IPS DF 4.7 (cell line): ENCODE data around the gene ACADS.
"Not testable (repeated sequence)": the region's sequence is repeated elsewhere in the genome, so short reads cannot be mapped to it uniquely, and the experiment has no call there.

ENCODE experiments used
- DNase-seq: peaks from one replicate; pipeline ENCODE4 v3.0.0-alpha.2; 2013; ENCODE audit warnings: low spot score; ENCODE audit errors: extremely low read depth

The ACADS gene

DNA sequence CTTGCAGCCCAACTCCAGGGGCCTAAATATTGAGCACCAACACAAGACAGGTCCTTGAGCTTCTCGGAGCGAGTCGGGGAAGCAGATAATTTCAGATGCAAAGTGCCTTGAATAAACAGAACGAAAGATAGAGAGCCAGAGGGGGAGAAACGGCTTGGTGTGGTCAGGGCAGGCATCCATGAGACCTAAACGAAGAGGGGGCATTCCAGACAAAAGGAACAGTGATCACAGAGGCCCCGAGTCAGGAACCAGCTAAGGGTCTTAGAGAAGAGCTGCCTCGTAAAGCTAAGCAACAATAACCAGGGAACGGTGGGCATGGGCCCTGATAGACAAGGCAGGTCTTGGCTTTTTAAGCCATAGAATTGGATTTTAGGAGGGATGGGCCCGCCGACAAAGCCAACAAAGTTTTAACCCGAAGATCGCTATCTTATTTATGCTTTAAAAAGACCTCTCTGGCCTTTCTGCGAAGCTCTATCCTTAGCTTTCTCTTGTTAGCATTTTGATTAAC lies 421 bp upstream of the ACADS start:
- no peak for DNase-seq

- DNase-seq, result no peak
Measured at GRCh38 chr12:120726510-120726793, 826 bp downstream of the ACADS start.

GRCh38 chr12:120726961-120727360 lies 1.3 kb downstream of the ACADS start:
- no peak for DNase-seq

DNA sequence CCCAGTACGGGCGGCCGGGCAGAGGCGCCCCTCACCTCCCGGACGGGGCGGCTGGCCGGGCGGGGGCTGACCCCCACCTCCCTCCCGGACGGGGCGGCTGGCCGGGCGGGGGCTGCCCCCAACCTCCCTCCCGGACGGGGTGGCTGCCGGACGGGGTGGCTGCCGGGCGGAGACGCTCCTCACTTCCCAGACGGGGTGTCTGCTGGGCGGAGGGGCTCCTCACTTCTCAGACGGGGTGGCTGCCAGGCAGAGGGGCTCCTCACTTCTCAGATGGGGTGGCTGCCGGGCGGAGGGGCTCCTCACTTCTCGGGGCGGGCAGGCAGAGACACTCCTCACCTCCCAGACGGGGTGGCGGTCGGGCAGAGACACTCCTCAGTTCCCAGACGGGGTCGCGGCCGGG lies 6.6 kb downstream of the ACADS start:
- not testable (repeated sequence) for DNase-seq

GRCh38 chr12:120733574-120733973 lies 7.9 kb downstream of the ACADS start:
- DNase-seq, result no peak

- no peak for DNase-seq
Measured at GRCh38 chr12:120734210-120734609, 8.6 kb downstream of the ACADS start.

- no peak for DNase-seq
Measured at GRCh38 chr12:120735181-120735580, 9.6 kb downstream of the ACADS start.

- DNase-seq, result no peak
Measured at GRCh38 chr12:120736404-120737331, 11.0 kb downstream of the ACADS start.

DNA sequence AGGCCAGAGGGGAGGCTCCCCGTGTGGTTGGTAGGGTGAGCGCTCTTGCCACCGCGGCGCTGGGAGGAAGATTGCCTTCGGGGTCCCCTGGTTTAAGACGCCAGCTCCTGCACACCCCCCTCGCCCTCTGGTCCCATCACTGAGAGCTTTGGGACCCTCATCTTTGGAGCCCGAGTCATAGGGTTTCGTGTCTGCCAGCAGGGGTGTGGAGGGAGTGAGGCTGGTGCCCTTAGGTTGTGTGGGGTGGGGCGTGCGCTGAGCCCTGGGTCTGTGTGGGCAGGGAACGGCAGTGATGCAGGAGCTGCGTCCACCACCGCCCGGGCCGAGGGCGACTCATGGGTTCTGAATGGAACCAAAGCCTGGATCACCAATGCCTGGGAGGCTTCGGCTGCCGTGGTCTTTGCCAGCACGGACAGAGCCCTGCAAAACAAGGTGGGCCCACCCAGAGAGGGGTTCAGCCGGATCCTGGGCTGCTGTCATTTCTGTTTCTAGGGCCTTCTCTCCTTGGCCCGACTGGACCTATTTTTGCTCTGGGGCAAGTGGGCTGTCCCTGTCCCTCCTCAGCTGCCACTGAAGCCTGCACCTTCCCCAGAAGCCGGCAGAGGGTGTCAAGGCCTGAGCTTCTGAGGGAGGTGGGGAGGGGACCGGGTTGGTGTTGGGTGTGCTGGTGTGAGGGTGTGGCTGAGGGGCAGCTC lies 12.1 kb downstream of the ACADS start:
- DNase-seq, result no peak

GRCh38 chr12:120738252-120739030 lies 12.8 kb downstream of the ACADS start:
- no peak for DNase-seq

DNA sequence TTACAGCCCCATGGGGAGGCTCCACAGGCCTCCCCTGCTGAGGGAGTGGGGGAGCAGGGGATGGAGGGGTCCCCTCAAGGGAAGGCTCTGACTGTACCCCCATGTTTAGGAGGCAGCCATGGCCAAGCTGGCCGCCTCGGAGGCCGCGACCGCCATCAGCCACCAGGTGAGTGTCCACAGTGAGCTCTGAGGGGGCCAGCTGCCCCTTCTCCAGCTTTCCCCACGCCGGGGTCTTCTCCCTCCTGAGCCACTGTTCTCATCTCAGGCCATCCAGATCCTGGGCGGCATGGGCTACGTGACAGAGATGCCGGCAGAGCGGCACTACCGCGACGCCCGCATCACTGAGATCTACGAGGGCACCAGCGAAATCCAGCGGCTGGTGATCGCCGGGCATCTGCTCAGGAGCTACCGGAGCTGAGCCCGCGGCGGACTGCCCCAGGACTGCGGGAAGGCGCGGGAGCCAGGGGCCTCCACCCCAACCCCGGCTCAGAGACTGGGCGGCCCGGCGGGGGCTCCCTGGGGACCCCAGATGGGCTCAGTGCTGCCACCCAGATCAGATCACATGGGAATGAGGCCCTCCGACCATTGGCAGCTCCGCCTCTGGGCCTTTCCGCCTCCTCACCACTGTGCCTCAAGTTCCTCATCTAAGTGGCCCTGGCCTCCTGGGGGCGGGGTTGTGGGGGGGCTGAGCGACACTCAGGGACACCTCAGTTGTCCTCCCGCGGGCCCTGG lies 13.6 kb downstream of the ACADS start:
- no peak for DNase-seq

GRCh38 chr12:120739821-120740613 lies 14.4 kb downstream of the ACADS start:
- no peak for DNase-seq

- no peak for DNase-seq
Measured at GRCh38 chr12:120740871-120741270, 15.2 kb downstream of the ACADS start.

DNA sequence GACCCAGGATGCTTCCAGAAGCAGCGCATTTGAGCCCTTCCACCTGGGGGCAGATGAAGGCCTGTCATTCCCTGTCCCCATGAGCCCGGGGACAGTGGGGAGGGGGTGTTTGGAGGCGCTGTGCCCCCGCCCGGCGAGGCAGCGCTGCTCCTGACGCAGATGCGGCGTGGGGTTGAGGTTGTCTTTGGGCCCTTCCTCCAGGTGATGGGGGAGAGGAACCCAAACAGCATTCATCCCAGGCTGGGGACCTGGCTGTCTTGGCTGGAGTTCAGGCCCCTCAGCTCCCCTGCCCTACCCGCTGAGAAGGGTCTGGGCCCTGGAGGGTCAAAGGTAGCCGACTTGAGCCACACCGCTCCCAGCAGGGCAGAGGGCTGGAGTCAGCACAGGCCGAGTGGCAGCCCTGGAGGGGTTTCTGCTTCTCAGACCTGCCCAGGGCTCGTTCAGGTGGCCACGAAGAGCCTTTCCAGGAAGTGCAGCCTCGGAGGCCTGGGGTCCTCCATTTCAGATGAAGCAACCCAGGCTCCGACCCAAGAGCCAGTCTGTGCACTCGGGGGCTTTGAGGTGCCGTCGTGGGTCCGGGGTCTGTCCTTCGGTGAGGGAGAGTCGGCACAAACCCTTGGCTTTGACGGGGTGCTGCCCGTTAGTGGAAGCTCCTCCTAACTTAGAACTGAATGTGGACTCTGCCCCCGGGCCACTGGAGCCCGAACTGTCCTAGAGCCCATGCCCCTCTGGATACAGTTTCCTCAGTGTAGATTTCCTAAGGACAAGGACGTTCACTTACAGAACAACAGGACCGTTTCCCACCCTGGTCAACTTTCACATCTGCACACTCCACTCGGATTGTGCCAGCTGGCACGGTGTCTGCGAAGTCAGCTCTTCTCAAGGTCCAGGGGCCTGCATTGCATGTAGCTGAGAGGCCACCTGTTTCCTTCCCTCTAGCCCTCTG lies 16.1 kb downstream of the ACADS start:
- DNase-seq, result no peak

- no peak for DNase-seq
Measured at GRCh38 chr12:120744922-120745493, 19.4 kb downstream of the ACADS start.

GRCh38 chr12:120748242-120748641 lies 22.6 kb downstream of the ACADS start:
- no peak for DNase-seq

DNA sequence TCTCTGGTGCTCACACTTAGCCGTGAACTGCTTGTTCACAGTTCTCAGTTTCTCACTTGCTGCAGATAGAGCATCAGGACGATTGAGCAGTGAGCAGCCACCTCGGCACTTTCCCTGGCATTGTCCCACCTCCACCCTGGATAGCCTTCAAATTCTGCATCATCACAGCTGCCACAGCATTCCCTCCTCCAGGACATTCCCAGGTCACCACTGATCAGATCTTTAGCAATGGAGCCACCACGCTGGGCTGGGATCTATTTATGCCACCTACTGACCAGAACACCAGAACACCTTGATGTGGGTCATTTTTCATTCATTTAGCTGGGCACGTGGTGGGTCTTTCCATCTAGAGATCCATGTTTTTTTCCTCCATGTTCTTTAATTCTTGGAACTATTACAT lies 23.6 kb downstream of the ACADS start:
- no peak for DNase-seq

- DNase-seq, result no peak
Measured at GRCh38 chr12:120750806-120751205, 25.2 kb downstream of the ACADS start.

- DNase-seq, result no peak
Measured at GRCh38 chr12:120751389-120751788, 25.8 kb downstream of the ACADS start.
